Tongue (tissue), 2 donors: ENCODE results near the gene DNAH9. TPM values are rescaled to one million over a fixed set of nuclear protein-coding genes. Genes with fewer than 3 reads are reported as not detected.

Experiments used
- DNase-seq: peaks from one replicate; pipeline ENCODE4 v3.0.0-alpha.2; 2015
- total RNA-seq: library from RNA; depleted of rRNA; stranded (reverse); fragments of >200 nt; gene quantifications from one replicate; pipeline ENCODE4 v1.2.3, GENCODE V29; 2014

DNAH9 gene
- total RNA-seq, 1 donor from 2014 or later = 1.3 TPM

- DNase-seq = no peak
Measured at GRCh38 chr17:11981862-11982261, 383.6 kb downstream of the DNAH9 start.

GRCh38 chr17:11986179-11986941 is 388.1 kb downstream of the DNAH9 start:
- DNase-seq = peak; percentile 4

GRCh38 chr17:11986942-11987329 is 388.7 kb downstream of the DNAH9 start:
- peak; percentile 69 for DNase-seq

- no peak for DNase-seq
Measured at GRCh38 chr17:11990363-11990983, 392.2 kb downstream of the DNAH9 start.

GRCh38 chr17:11991461-11991860 is 393.2 kb downstream of the DNAH9 start:
- no peak for DNase-seq

DNA sequence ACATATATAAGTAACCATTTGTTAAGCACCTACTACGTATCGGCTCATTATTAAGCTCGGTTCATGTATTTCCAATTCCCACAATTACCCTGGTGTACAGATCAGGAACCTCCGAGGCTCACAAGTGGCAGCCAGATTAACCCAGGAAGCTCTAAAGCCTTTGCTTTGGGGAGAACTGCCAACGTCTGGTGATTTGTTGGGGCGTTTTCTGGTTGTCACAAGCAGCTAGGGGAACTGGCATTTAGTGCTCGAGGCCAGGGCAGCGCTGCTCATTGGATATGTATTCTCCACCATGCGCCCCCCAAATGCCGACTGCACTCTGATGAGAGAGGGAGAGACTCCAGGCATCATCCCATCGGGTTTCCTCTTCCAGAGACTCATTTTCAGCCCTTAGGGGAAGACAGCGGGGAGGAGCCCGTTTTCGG is 398.5 kb downstream of the DNAH9 start:
- peak; percentile 69 for DNase-seq

- peak; percentile 98 for DNase-seq
Measured at GRCh38 chr17:11997147-11997971, 399.1 kb downstream of the DNAH9 start, which contains the start of gene ZNF18. Gene ZNF18, minus strand, starts transcription at chr17:11997475. Its CDS starts 4,646 bp downstream, at chr17:11992829.

- no peak for DNase-seq
Measured at GRCh38 chr17:11997972-11998233, 399.6 kb downstream of the DNAH9 start.

GRCh38 chr17:11999696-12000095 is 401.4 kb downstream of the DNAH9 start:
- DNase-seq = no peak

GRCh38 chr17:12007466-12007865 is 409.2 kb downstream of the DNAH9 start:
- DNase-seq = no peak
